Kidney epithelial cell (primary cell): ENCODE measurements around the gene PCID2. TPM values are rescaled to one million over a fixed set of nuclear protein-coding genes. Genes with fewer than 3 reads are reported as not detected.

ENCODE experiments used
- DNase-seq: peaks from one replicate; pipeline ENCODE4 v3.0.0-alpha.2; 2010; ENCODE audit warnings: low read depth
- H3K27me3 ChIP-seq: 2 replicates; pipeline ENCODE4 v1.6.0; 2011; ENCODE audit warnings: low read length; ENCODE audit not compliant: control insufficient read depth, insufficient read depth
- H3K36me3 ChIP-seq: 2 replicates; pipeline ENCODE4 v1.5.1; 2011; ENCODE audit warnings: low read length; ENCODE audit not compliant: control insufficient read depth, insufficient read depth
- H3K4me3 ChIP-seq: 2 replicates; pipeline ENCODE4 v1.5.1; 2011; ENCODE audit warnings: low read depth, mild to moderate bottlenecking, control low read depth, low read length
- total RNA-seq: library from RNA; depleted of rRNA; stranded (reverse); fragments of >200 nt; gene quantifications from 2 replicates; pipeline ENCODE4 v1.2.3, GENCODE V29; 2015
- TF ChIP-seq, protein P1 (sequence below): IDR thresholded peaks from 2 replicates; pipeline ENCODE4 v1.5.1; 2011; ENCODE audit warnings: mild to moderate bottlenecking, moderate library complexity, low read length, control low read depth, inconsistent platforms; ENCODE audit not compliant: insufficient read depth, poor library complexity, severe bottlenecking

Gene PCID2
- total RNA-seq, 1 donor from 2014 or later: 36.9 TPM

DNA sequence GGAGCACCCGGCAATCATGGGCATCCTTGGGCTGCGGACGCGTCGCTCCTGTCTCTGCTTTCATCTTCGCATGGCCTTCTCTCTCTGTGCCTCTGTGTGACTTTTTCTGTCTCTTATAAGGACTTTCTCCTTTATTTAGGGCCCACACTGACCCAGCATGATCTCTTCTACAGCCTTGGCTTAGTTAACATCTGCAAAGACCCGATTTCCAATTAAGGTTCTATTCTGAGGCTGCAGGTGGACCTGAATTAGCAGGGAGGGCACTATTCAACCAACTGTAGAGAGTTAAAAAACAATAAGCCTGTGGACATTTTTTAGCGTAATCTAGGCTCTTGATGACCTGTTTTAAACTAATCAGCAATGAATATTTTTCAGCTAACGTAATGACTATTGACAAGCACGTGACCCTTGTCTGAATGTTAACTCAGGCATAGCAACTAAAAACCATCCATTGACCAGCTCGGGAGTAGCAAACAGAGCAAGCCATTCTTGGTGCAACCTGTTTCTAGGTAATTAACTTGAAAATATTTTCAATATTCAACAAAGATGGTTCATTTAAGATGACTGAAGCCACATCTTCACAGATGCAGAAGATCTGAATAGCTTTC is 70.7 kb downstream of the PCID2 start:
- Histone ChIP-seq H3K36me3 (no peaks in the 10 kb centered on the region), H3K4me3 (no peak overlapping the region), H3K27me3 (peaks cover 8% of the 10 kb centered on the region)
- TF ChIP-seq, protein P1, sequence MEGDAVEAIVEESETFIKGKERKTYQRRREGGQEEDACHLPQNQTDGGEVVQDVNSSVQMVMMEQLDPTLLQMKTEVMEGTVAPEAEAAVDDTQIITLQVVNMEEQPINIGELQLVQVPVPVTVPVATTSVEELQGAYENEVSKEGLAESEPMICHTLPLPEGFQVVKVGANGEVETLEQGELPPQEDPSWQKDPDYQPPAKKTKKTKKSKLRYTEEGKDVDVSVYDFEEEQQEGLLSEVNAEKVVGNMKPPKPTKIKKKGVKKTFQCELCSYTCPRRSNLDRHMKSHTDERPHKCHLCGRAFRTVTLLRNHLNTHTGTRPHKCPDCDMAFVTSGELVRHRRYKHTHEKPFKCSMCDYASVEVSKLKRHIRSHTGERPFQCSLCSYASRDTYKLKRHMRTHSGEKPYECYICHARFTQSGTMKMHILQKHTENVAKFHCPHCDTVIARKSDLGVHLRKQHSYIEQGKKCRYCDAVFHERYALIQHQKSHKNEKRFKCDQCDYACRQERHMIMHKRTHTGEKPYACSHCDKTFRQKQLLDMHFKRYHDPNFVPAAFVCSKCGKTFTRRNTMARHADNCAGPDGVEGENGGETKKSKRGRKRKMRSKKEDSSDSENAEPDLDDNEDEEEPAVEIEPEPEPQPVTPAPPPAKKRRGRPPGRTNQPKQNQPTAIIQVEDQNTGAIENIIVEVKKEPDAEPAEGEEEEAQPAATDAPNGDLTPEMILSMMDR: no peak
- no peak for DNase-seq

DNA sequence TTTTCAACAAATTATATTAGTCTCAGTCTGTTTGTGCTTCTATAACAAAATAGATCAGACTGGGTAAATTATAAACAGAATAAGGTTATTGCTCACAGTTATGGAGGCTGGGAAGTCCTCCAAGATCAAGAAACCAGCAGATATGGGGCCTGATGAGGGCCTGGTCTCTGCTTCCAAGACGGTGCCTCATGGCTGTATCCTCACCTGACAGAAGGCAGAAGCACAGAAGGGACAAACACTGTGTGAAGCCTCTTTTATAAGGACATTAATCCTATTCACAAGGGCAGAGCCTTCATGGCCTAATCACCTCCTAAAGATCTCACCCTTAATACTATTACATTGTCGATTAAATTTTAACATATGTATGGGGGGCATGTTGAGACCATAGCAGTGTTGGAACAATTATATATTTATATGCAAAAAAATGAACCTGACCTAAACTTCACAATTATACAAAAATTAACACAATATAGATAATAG is 73.1 kb downstream of the PCID2 start:
- H3K27me3 ChIP-seq: peaks cover 5% of the 10 kb centered on the region
- H3K4me3 ChIP-seq: no peak overlapping the region
- H3K36me3 ChIP-seq: no peaks in the 10 kb centered on the region
- DNase-seq: no peak
- TF ChIP-seq, protein P1: no peak

DNA sequence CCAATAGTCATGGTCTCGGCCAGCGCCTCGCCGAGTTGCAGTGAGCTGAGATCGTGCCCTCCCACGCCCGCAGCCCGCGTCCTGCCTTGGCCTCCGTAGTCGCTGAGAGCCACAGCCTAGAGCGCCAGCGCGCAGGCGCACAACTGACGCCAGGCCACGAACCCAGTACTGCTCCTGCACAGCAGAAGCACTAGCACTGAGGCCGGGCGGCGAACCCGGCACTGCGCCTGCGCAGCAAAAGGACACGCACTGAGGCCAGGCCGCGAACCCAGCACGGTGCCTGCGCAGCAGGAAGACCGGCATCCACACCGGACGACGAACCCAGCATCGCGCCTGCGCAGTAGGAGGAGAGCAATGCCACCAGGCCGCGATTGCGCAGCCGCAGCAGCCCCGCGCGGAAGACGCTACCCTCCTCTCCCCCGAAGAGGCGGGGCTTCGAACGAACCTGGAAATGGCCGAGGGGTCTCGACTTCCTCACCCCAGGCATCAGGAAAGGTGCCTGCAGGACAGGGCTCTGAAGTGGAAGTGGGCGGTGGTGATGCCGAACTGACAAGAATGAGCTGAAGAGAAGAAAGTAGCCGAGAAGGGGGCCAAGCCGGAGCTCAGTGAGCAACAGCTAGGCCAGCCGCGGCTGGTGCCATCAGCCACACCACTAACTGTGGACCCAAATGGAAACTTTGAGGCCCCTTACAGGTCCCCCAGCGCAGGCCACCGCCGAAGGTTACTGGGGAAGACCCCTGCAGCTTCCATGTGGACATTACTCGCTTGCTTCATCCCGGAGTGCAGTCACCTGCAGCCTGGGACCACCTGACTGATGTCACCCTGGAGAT is 78.3 kb downstream of the PCID2 start:
- DNase-seq: no peak
- TF ChIP-seq, protein P1: no peak
- Histone ChIP-seq H3K36me3 (no peaks in the 10 kb centered on the region), H3K4me3 (peak overlapping the region; percentile 27), H3K27me3 (peaks cover 17% of the 10 kb centered on the region)

DNA sequence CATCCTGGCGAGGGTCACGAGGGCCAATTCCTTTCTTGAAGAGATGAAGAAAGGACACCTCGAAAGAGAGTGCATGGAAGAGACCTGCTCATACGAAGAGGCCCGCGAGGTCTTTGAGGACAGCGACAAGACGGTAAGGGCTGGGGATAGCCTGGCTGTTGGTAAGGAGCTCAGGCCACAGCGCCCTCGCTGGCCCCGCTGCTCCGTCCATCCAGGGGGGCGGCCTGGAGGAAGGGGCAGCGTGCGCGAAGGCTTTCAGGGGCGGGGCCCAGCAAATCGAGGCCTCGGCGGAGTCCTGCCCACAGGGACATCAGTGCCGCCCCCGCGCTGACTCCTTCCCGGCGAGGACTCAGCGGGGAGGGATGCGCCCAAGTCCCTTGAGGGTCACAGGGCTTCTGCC is 79.0 kb downstream of the PCID2 start:
- H3K4me3 ChIP-seq: no peak overlapping the region
- no peaks in the 10 kb centered on the region for H3K36me3 ChIP-seq

More for the DNA sequence above, 79.0 kb downstream of the PCID2 start:
- DNase-seq: no peak
- H3K27me3 ChIP-seq: peaks cover 17% of the 10 kb centered on the region
- TF ChIP-seq, protein P1: no peak

Other genes starting within 250 kb of the PCID2 start
- gene MCF2L, start 239.5 kb downstream of the PCID2 start, total RNA-seq: 12.3 and 13.8 TPM in 2 replicates
- 0.38 and 0.55 TPM in 2 replicates for gene F7, start 102.9 kb downstream of the PCID2 start, total RNA-seq
- 0.08 and 0.75 TPM in 2 replicates for gene F10, start 85.9 kb downstream of the PCID2 start, total RNA-seq
- not detected in 2 replicates for gene PROZ, start 50.0 kb downstream of the PCID2 start, total RNA-seq
- 90.4 and 96.0 TPM in 2 replicates for gene CUL4A, start 944 bp upstream of the PCID2 start, total RNA-seq
- gene LAMP1, start 88.6 kb upstream of the PCID2 start, total RNA-seq: 273 and 317 TPM in 2 replicates
- gene GRTP1, start 155.5 kb upstream of the PCID2 start, total RNA-seq: 2.3 and 5.4 TPM in 2 replicates
- gene ADPRHL1, start 244.8 kb upstream of the PCID2 start, total RNA-seq: 0.75 and 0.84 TPM in 2 replicates